ENCODE data around the gene FAM163B.
A peak's percentile ranks its signal among the peaks of the same experiment; 100 is the strongest.

The FAM163B gene

DNA sequence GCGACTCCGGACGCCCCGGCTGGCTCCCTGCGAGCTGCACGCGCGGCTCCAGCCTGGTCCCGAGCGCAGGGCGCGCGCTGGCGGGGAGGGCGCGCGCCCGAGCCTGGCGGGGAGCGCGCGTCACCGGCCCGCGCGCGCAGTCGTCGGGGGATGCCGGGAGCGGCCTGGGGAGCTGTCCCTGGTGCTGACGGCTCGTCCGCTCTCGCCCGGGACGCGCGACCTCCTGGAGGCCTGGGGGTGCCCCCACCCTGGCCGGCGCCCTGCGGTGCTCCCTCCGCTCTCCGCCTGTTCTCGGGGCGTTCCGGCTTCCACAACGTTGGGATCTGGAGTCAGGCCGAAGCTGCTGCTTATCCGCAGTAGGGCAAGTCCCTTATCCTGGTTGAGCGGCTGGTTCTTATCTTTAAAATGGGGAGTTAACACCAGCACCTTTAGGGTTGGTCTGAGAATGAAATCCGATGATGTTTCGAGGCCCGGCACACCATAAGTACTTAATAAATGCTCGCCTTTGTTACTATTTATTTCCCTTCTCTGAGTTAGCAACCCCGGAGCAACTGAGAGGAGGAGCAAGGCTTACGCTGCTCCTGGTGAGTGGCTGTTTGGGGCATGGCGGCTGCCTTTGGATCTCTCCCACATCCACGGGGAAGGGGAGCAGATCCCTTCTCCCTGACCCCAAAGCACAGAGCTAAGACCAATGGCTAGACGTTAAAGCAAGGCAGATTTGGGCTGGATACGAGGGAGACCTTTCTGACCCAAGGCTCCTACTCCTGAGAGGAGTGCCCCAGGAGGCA is at the start of gene FAM163B:
FAM163B (minus strand) TSS at position 79 of the 788 bp plus-strand sequence. CDS start 29,166 bp downstream, outside the sequence.
- peak; percentile 10 to 40 for DNase-seq (ENCODE audit: low read depth in 2 of 2)

DNA sequence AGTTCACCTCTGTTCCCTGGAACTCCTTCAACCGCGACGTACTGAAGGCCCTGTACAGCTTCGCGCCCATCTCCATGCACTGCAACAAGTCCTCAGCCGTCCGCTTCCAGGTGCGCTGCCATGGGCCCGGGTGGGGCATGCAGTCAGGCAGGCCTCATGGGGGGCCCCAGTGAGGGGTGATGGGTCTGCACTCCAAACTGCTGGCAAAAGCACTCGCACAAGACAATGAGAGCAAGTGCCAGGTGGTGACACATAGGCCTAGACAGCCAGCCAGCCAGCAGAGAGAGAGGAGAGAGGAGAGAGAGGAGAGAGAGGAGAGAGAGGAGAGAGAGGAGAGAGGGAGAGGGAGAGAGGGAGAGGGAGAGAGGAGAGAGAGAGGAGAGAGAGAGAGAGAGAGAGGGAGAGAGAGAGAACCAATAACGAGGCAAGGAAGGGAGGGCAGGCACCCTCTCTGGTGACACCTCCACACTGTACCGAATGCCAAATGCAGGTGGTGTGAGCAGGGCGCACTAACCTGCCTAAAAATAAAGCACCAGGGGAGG is 48.0 kb upstream of the FAM163B start:
- no peak for DNase-seq (ENCODE audit: low read depth in 2 of 2)

DNA sequence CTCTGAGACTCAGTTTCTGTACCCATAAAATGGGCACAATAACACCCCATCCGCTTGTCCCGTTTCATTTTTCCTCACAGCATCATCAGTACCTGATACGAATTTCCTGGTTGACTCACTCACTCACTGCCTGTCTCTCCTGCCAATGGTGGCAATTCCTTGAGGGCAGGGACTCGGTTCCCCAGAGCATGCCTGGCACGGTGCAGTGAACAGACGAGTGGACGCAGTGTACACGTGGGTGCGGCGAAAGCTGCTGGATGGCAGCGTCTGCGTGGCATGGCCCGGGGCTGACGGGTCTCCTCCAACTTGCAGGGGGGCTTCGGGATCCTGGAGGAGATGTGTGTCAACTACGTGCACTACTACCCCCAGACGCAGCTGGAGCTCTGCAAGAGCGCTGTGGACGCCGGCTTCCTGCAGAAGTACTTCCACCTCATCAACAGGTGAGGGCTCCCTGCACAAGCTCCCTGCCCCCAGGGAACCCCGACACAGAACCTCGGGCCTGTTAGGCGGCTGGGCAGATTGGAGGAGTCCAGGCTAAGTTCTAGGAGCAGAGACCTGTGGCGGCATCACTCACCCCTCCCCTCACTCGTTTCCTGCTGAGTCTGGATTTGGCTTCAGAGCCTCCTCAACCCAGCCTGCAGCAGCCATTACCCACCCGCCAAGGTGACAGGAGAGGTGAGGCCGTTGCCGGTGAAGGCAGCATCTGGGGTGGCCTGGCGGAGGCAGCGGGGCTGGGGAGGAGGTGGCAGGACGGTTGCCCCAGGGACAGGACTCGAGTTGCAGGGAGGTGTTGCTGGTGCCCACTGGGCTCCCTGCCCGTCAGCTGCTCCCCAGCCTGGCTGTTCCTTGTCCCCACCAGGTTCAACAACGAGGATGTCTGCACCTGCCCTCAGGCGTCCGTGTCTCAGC is 47.3 kb upstream of the FAM163B start:
- DNase-seq (ENCODE audit: low read depth in 2 of 2): peak in 1 of 2 donors; percentile 19

DNA sequence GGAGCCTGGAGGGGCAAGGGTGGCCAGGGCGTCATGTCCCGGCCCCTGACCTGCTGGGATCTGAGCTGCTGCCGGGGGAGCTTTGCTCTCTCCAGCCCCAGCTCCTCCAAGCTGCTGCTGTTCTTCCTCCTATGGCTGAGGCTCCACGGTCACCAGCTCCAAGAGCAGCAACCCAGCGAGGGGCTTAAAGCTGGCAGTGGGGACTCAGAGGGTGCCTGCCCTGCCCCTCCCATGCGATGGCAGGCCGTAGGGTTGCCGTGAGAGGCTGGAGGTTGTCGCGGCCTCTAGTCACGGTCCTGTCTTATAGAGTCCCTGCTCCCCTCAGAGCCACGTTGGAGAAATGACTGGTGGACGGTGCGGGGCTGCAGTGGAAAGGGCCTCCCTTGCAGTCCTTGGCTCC is 46.5 kb upstream of the FAM163B start:
- DNase-seq (ENCODE audit: low read depth in 2 of 2): no peak

DNA sequence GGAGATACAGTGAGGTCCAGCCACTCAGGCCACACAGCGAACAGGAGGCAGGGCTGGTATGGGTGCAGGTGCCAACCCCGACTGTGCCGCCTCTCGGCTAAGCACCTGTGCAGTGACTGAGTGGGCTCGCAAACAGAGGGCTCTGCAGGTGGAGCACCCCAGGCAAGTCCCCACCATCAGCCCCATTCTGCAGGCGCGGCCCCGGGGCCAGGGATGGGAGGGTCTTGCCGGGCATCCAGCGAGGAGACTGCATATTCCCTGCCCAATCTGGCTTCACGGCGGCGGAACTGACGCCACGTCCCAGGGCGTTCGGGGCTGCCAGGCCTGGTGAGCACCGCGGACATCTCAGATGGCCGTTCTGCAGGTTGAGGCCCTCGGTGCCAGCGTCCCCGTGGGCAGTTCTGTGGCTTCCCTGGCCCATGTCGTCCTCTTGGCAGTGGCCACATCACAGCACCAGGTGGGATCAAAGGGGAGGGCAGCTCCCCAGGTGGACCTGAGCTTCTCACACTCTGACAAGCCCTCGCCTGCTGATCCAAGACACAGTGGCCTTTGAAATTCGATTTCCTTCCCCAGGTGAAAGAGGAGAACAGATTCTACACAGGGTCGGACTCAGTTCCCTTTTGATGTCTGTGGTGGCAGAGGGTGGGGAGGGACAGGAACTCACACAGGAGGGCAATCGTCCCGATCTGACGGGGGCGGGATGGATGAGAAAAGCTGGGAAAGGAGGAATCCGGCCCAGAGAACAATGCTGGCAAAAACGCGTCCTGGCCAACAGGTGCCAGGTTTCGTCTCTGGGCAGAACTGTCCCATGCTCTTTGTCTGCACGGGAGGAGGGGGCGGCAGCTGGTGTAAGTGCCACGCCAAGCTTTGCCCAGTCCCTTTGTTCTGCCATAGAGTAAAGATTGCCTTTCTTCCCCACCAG is 45.8 kb upstream of the FAM163B start:
- no peak for DNase-seq (ENCODE audit: low read depth in 2 of 2)

DNA sequence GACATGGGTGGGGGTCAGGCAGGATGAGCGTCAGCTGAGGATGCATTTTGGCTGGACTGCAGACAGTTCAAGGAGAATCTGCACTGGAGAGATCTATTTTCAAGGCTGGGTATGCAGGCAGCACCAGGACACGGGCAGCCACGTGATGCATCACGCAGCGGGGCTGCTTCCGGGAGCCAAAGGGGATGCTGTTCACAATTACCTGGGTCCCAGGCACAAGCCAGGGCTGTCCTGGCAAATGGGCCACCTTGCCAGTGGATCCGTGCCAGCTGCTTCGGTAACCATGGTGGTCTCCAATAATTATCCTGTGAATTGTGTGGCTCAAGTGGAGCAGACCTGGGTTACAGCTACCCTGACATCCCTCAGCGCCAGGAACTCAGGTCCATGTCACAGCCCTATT is 44.4 kb upstream of the FAM163B start:
- no peak for DNase-seq (ENCODE audit: low read depth in 2 of 2)

DNA sequence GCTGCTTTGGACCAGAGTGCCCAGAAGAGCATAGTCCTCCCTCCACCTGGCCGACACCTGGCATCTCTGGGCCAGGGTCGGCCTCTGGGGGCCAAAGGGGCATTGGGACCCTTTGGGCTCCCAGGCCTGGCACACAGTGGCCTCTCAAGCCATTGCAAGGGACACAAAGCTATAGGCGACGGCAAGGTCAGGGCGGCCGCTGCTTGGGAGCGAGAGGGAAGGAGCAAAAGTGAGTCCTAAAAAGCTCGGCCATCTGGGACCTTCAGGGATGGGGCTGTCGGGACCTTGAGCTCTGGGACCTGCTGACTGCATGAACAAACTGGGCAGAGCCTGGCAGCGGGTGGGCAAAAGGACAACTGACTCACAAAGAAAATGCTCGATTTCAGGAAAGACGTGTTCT is 40.8 kb upstream of the FAM163B start:
- no peak for DNase-seq (ENCODE audit: low read depth in 2 of 2)

DNA sequence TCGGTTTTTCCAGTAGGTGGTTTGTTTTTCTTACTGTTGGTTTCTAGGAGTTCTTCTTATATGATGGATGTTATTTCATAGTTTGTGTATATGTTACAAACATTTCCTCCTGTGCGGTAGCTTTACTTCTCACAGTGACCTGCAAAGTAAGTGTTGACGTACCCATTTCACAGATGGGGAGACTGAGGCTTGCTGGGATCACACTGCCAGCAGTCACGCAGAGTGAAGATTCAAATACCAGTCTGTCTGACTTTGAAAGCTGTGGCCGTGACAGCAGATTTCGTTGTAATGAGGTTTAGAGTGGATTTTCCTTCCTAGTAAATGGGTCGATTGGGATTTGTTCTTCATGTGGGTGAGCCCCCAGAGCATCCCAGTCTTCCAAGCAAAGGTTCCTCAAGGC is 40.0 kb upstream of the FAM163B start:
- no peak for DNase-seq (ENCODE audit: low read depth in 2 of 2)

DNA sequence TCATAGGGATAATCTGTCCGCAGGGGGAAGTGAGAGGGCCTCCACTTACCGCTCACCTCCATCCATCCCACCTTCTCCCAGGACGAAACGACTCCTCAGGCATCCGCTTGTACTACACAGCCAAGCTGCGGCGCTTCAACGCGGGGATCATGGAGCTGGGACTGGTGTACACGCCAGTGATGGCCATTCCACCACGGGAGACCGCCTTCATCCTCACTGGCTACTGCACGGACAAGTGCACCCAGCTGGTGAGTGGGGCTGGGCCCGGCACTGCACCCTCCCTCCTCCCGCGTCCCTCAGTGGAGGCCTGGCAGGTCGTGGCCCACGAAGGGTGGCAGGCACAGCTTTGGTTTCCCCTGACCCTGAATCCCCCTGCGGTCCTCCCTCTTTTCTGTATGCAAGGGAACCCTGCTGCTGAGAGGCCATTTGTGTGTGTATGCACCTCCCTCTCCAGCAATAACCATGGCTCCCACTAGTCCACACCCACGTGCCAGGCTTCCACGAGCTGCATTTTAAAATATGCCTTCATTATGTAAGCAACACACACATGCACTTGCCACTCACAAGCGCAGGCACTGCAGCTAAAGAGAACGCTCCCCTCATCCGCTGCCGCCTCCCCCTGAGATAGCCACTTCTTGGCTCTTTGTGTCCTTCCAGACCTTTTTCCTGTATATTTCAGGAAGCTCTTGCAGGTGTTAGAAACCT is 38.7 kb upstream of the FAM163B start:
- DNase-seq (ENCODE audit: low read depth in 2 of 2): no peak

DNA sequence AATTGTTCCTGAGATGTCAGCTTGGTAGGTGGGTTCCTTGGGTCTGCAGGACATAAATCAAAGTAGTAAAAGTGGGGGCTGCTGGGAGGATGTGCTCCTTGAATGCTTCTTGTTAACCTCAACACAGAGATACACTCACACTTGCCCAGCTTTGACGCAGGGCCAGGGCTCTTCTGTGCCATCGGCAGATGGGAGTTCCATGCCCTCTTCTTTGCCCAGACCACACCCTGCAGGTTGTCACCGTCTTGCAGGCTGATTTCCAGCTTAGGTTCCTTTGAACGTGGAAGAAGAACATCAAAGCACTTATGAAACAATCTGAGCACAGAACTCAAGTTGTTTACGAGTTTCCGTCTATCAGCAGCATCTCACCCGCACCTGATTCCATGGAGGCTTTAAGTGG is 38.0 kb upstream of the FAM163B start:
- no peak for DNase-seq (ENCODE audit: low read depth in 2 of 2)

DNA sequence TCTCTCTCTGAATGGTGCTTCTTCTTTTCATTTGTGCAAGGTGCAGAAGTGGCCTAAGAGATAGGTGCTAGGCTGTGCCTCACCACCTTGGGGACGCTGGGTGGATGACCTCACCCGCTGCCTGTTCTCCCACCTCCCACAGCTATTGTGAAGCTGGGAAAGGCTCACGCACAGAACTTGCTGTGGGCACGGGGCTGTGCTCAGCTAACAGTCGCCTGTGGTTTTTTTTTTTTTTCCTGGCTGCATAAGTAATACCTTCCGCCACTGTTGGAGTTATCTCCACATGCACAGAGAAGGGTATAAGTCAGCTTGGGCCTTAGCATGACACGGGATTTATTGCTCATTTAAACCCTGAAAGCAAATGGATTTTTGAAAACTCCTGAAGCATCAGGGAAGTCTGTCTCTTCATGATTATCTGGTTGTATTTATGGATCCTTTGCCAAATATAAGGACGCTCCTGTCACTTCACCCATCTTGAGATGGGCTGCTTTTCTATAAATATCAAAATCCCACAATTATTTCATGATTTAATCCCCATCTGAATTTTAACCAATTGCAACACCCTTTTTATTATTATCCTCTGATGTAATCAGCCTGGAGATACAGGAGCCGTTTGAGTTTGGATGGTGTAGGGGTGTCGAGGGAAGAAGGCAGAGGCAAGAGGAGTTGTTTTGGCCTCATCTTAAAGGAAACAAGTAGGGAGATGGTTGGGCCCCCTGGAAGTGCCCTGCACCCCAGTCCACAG is 36.0 kb upstream of the FAM163B start:
- no peak for DNase-seq (ENCODE audit: low read depth in 2 of 2)

DNA sequence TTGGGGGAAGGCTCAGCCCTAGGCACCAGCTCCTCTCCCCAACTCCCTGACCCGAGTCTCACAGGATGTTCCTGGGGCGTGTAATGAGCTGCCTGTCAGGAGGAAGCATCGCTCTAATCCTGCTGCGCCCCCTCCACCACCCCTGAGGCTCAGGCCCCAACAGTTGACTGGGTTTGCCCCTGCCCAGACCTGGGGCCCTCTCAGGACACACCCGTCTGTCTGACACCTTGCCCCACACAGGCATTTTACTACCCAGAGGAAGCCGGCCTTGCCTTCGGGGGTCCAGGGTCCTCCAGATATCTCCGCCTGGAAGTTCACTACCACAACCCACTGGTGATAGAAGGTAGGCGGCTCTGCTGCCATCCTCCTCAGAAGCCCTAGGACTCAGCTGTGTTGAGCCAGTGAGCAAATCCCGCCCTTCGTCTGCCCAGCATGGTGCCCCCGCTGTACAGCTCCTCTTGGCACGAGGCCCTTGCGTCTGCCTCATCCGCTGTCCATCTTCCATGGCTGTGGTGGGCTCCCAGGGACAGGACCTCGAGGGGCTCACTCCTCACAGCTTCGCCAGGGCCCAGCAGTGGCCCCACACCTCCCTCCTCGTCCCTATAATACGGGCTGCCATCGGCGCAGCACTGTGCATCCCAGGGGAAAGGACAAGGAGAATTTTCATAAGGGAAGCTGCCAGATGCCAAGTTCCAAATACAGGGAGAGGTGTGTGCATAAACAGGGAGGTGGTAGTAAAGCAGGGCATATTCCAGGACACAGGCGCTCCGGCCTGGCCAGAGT is 35.0 kb upstream of the FAM163B start:
- no peak for DNase-seq (ENCODE audit: low read depth in 2 of 2)

DNA sequence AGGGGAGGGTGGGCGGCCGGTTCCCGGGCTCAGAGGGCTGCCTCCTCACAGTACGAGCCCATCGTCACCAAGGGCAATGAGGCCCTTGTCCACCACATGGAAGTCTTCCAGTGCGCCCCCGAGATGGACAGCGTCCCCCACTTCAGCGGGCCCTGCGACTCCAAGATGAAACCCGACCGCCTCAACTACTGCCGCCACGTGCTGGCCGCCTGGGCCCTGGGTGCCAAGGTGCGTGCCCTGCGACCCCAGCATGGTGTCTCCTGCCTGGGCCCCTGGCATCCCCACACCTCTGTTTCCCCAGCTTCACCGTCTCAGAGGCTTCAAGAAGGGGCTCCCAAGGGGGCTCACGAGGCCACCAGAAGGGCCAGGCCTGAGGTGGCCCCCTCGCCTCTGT is 34.2 kb upstream of the FAM163B start:
- no peak for DNase-seq (ENCODE audit: low read depth in 2 of 2)

DNA sequence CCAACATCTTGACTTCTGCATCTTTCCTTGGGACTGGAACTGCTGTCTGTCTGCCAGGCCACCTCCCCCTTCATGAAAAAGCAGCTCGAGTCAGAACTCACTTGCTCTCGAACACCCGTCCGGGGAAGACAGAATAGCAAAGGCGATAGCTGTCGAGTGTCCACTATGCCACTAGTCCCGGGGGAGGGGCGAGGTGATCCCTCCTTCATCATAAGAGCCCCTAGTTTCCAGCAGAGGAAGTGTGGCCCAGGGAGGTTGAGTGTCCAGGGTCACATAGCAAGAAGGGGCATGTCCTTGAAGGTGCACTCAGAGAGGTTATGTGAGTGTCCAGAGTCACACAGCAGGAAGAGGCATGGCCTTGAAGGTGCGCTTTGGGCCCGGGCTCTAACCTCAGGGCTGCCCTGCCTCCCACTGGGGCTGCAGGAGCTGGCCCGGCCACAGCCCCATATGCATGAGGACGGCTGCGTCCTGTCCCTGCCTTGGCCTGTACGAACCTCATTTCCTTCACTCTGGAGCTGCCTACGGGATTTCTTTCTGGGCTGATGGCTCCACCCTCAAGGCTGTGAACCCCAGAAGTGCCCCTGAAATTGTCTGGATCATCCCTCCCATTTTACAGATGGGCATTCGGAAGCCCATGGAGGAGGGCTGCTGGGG is 33.6 kb upstream of the FAM163B start:
- no peak for DNase-seq (ENCODE audit: low read depth in 2 of 2)

DNA sequence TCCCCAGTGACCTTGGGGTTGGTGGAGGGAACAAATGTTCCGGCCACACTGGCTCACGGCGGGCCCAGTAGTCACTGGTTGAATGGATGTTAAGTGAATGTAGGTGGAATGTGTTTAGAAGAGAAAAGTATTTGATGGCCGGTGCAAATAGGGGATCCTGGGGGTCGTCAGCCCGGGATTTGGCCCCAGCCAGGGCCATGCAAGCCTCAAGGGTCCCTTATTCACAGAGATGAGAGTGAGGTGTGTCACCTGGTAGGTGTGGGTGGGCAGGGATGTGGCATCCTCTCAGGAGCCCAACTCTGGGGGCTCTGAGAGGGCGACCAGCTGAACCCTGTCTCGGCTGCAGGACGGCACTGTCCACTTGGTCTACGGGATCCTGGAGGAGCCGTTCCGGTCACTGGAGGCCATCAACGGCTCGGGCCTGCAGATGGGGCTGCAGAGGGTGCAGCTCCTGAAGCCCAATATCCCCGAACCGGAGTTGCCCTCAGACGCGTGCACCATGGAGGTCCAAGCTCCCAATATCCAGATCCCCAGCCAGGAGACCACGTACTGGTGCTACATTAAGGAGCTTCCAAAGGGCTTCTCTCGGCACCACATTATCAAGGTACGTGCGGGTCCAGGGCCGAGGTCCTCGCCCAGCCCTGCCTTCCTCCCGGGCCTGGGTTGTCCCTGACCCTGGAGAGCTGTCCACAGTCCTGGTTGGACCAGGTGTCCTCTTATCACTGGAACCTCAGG is 32.8 kb upstream of the FAM163B start:
- no peak for DNase-seq (ENCODE audit: low read depth in 2 of 2)

DNA sequence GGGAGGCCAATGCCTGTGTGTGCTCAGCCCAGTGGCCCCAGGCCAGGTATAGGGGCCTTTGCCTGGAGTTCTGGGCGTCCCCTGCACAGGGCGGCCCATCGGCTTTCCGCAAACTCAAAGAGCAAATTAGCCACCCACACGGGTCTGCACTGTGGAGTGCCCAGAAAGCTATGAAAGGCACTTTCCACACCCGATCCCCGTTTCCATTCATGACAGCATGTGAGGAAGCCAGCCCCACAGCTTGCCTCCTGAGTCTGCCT is 32.1 kb upstream of the FAM163B start:
- no peak for DNase-seq (ENCODE audit: low read depth in 2 of 2)

DNA sequence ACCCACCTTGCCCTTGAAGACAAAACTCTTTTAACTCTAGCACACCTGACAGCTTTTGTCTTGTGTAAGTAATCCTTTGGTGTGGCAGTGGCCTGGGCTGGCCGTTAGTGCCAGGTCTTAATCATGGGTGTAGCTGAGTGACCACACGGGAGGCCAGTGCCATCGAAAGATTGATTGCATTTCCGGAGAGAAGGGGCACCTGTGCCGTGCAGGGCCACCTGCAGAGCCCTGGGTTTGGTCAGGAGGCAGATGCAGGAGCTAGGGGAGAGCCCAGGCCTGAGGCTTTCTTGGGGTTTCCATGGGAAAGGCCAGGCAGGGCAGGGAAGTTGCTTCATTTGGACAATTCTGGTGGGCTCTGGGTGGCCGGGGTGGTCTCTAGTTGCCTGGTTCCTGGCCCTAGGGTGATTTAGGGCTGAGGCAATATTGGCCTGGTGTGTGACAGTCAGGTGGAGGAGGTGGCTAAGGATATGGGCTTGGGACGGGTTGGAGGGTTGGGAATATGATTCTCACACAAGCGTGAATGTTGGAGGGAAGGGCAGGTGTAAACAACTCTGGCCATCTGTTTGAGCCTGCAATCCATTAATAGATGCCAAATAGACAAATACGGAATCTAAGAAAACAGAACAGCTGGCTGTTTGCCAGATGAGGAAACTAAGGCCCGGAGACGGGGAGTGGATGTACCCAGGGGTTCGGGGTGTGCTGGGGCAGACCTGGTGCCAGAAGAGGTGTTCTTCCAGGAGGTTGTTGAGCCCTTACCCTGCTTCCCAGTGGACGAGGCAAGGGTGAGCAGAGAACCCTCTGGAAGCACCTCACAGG is 31.6 kb upstream of the FAM163B start:
- DNase-seq (ENCODE audit: low read depth in 2 of 2): no peak

DNA sequence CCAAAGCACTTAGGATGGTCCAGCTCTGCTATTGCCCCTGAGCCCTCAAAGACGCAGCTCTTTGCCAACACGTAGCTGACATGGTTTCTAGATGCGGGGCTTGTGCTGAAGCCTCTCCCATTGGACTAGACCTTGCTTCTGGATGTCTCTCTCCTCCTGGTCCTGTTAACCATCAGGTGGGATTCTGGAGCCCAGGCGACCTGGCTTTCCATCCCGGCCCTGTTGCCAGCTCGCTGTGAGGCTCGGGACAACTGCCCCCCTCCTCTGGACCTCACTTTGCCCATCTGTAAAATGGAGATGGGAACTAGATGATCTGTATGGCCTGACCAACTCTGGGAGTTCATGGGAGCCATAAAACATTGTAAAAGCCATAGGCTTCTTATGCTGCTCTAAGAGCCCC is 31.0 kb upstream of the FAM163B start:
- DNase-seq (ENCODE audit: low read depth in 2 of 2): no peak
